HepG2 (cell line): ENCODE measurements around the gene TSSK2. TPM values are rescaled to one million over a fixed set of nuclear protein-coding genes. Genes with fewer than 3 reads are reported as not detected.

Source experiments
- AGO2 ChIP-seq: fragments of 200-400 bp; formaldehyde crosslinking; optimal IDR thresholded peaks from 2 replicates; pipeline ENCODE3; 2017; ENCODE audit warnings: mild to moderate bottlenecking, low read depth, low read length, moderate library complexity
- CEBPB ChIP-seq: IDR thresholded peaks from 2 replicates; pipeline ENCODE4 v1.6.1; 2011; ENCODE audit warnings: low read depth, low read length, improper control_type of control experiment, borderline replicate concordance
- HOXA9 ChIP-seq: sonication (generic); formaldehyde crosslinking; IDR thresholded peaks from 2 replicates; pipeline ENCODE4 v1.8.1; 2022; ENCODE audit warnings: missing genetic modification reagents, mild to moderate bottlenecking, moderate library complexity, borderline replicate concordance
- KMT2A ChIP-seq: sonication (generic); formaldehyde crosslinking; IDR thresholded peaks from 2 replicates; pipeline ENCODE4 v1.4.0; 2020; ENCODE audit warnings: missing genetic modification reagents
- MXD4 ChIP-seq: IDR thresholded peaks from 2 replicates; pipeline ENCODE4 v1.6.1; 2016; ENCODE audit warnings: mild to moderate bottlenecking, missing biosample characterization, missing genetic modification reagents
- RAD21 ChIP-seq: fragments of 450-650 bp; formaldehyde crosslinking; IDR thresholded peaks from 2 replicates; pipeline ENCODE4 v1.5.0; 2020; ENCODE audit warnings: mild to moderate bottlenecking
- TBX2 ChIP-seq: sonication (generic); formaldehyde crosslinking; IDR thresholded peaks from 2 replicates; pipeline ENCODE4 v1.5.0; 2020; ENCODE audit warnings: missing genetic modification reagents, mild to moderate bottlenecking, borderline replicate concordance
- TBX3 ChIP-seq: fragments of 450-650 bp; IDR thresholded peaks from 2 replicates; pipeline ENCODE4 v1.6.1; 2017; ENCODE audit warnings: antibody characterized with exemption, mild to moderate bottlenecking, inconsistent platforms, borderline replicate concordance
- XBP1 ChIP-seq: sonication (generic); formaldehyde crosslinking; IDR thresholded peaks from 2 replicates; pipeline ENCODE4 v1.5.0; 2020; ENCODE audit warnings: missing genetic modification reagents
- ZNF121 ChIP-seq: sonication (generic); formaldehyde crosslinking; IDR thresholded peaks from 2 replicates; pipeline ENCODE4 v1.5.0; 2020; ENCODE audit warnings: mild to moderate bottlenecking, missing genetic modification reagents
- ZNF451 ChIP-seq: sonication (generic); formaldehyde crosslinking; IDR thresholded peaks from 2 replicates; pipeline ENCODE4 v1.5.0; 2020; ENCODE audit warnings: mild to moderate bottlenecking, missing genetic modification reagents
- ZNF598 ChIP-seq: sonication (generic); formaldehyde crosslinking; IDR thresholded peaks from 2 replicates; pipeline ENCODE4 v1.5.1; 2020; ENCODE audit warnings: mild to moderate bottlenecking, missing genetic modification reagents, borderline replicate concordance
- ZNF607 ChIP-seq: sonication (generic); formaldehyde crosslinking; IDR thresholded peaks from 2 replicates; pipeline ENCODE4 v1.5.1; 2020; ENCODE audit warnings: missing genetic modification reagents, mild to moderate bottlenecking, borderline replicate concordance
- ZSCAN21 ChIP-seq: sonication (generic); formaldehyde crosslinking; IDR thresholded peaks from 2 replicates; pipeline ENCODE4 v1.8.0; 2022; ENCODE audit warnings: mild to moderate bottlenecking, missing genetic modification reagents, moderate library complexity, borderline replicate concordance
- ZSCAN31 ChIP-seq: sonication (generic); formaldehyde crosslinking; IDR thresholded peaks from 2 replicates; pipeline ENCODE4 v1.5.0; 2020; ENCODE audit warnings: low read depth, mild to moderate bottlenecking, missing genetic modification reagents
- polyA plus RNA-seq, 8 experiments: library from polyadenylated mRNA; depleted of rRNA in 3 of 8; stranded (reverse) in 7 of 8; unstranded in 1 of 8; fragments of >200 nt; fragmentation: Illumina TruSeq in 4 of 8; extraction: Trizol in 4 of 8; gene quantifications; 2 replicates each; pipeline versions ENCODE4 v1.2.1 to v1.2.3, GENCODE V29; 2011 to 2016; ENCODE audit warnings: low read depth in 4 of 8, missing spikeins in 1 of 8, mixed read lengths in 1 of 8; ENCODE audit not compliant: insufficient read depth in 1 of 8
- total RNA-seq, 5 experiments: library from RNA; depleted of rRNA; stranded (reverse); fragments of >200 nt; fragmentation: Illumina TruSeq; extraction: Trizol; gene quantifications; 2 replicates each; pipeline ENCODE4 v1.2.3, GENCODE V29; 2016; ENCODE audit warnings: low read depth in 1 of 5
- TF ChIP-seq, protein P1 (sequence below), 2 experiments: fragments of 450-650 bp in 1 of 2; sonication (generic) in 1 of 2; formaldehyde crosslinking; IDR thresholded peaks; 2 replicates each; pipeline versions ENCODE4 v1.5.0 to v1.8.0; 2020 to 2022; ENCODE audit warnings: mild to moderate bottlenecking in 1 of 2, missing genetic modification reagents in 1 of 2
- TF ChIP-seq, protein P2 (sequence below): sonication (generic); formaldehyde crosslinking; IDR thresholded peaks from 2 replicates; pipeline ENCODE4 v1.4.0; 2020; ENCODE audit warnings: mild to moderate bottlenecking, missing genetic modification reagents
- TF ChIP-seq, protein P3 (sequence below): IDR thresholded peaks from 2 replicates; pipeline ENCODE4 v1.6.1; 2016; ENCODE audit warnings: mild to moderate bottlenecking, missing biosample characterization, missing genetic modification reagents

TSSK2 gene
- total and polyA plus RNA-seq, 2 of the 13 experiments (the other 11 are each of a cell fraction or from before 2014, with no cell fraction given): not detected

DNA sequence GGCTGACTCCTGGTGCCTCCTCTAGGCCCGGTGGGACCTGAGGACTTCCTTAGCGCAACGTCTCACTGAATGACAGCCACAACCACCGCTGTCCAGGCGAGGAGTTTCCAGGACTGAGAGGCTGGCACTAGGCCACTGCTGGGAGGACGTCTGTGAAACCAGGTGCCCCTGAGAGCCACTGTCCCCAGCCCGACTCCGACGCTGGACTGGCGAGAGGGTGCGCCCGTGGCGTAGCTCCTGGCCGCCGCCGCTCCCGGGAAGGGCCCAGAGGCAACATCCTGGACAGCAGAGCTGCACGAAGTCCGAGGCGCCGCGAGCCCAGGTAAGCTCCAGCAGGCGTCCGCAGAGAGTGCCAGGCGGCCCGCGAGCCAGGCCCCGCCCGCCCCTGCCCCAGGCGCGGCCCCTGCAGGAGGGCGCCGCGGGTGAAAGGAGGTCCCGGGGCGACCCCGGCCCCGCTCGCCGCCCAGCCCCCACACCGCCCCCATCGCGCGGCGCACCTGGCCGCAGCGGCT lies 9.4 kb upstream of the TSSK2 start (continued):
- TF ChIP-seq TBX3 (no peak), XBP1 (no peak), ZNF598 (CRISPR knock-in tag) (peak; percentile 82; the same call in 1 of the 2 replicates), TBX2 (CRISPR knock-in tag) (peak; percentile 66), RAD21 (CRISPR knock-in tag) (0 out of 2 replicates have a peak, but pooled peaks have one; percentile 12), HOXA9 (CRISPR knock-in tag) (no peak), KMT2A (CRISPR knock-in tag) (peak; percentile 41), ZSCAN31 (CRISPR knock-in tag) (0 out of 2 replicates have a peak, but pooled peaks have one; percentile 64), CEBPB (peak; percentile 0; the same call in 1 of the 2 replicates), ZNF121 (CRISPR knock-in tag) (0 out of 2 replicates have a peak, but pooled peaks have one; percentile 18), ZNF451 (peak; percentile 52; the same call in 1 of the 2 replicates), AGO2 (peak; percentile 70), ZNF607 (CRISPR knock-in tag) (peak; percentile 57; the same call in 1 of the 2 replicates), MXD4 (CRISPR knock-in tag) (peak; percentile 9; the same call in 1 of the 2 replicates), ZSCAN21 (CRISPR knock-in tag) (peak; percentile 45; the same call in 1 of the 2 replicates)
- TF ChIP-seq, protein P1, sequence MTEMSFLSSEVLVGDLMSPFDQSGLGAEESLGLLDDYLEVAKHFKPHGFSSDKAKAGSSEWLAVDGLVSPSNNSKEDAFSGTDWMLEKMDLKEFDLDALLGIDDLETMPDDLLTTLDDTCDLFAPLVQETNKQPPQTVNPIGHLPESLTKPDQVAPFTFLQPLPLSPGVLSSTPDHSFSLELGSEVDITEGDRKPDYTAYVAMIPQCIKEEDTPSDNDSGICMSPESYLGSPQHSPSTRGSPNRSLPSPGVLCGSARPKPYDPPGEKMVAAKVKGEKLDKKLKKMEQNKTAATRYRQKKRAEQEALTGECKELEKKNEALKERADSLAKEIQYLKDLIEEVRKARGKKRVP (CRISPR knock-in tag; IDR thresholded peaks at IDR 0.05): 0 out of 4 replicates have a peak, but pooled peaks of 1 of the 2 experiments have one; percentile 10
- TF ChIP-seq, protein P2, sequence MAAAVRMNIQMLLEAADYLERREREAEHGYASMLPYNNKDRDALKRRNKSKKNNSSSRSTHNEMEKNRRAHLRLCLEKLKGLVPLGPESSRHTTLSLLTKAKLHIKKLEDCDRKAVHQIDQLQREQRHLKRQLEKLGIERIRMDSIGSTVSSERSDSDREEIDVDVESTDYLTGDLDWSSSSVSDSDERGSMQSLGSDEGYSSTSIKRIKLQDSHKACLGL (CRISPR knock-in tag): peak; percentile 36; the same call in 1 of the 2 replicates
- TF ChIP-seq, protein P3, sequence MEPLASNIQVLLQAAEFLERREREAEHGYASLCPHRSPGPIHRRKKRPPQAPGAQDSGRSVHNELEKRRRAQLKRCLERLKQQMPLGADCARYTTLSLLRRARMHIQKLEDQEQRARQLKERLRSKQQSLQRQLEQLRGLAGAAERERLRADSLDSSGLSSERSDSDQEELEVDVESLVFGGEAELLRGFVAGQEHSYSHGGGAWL (CRISPR knock-in tag): 0 out of 2 replicates have a peak, but pooled peaks have one; percentile 3
